ENCODE data around the gene RC3H1.

DNA sequence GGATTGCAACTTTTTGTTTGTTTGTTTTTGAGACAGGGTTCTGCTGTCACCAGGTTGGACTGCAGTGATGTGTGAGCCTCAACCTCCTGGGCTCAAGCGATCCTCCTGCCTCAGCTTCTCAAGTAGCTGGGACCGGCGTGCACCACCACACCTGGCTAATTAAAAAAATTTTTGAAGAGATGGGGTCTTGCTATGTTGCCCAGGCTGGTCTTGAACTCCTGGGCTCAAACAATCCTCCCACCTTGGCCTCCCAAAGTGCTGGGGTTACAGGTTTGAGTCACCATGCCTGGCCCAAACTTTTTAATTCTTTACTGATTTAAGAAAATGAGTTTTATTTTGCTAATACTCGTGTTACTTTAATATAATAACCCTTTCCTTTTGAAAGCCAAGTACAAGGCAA is 73.6 kb downstream of the RC3H1 start:
- no peak for TF ChIP-seq EZH2 (IDR thresholded peaks at IDR 0.05)
- no peak for TF ChIP-seq CTCF (IDR thresholded peaks at IDR 0.05)
- TF ChIP-seq EZH2phosphoT487 (IDR thresholded peaks at IDR 0.05) = no peak

Data from neural progenitor cell (in vitro differentiated cells).